Kidney glomerular epithelial cell (primary cell): Measurements from ENCODE around the gene PLIN4.

Experiments used
- DNase-seq: peaks from one replicate; lab custom pipeline; 2025; lab: John Stamatoyannopoulos, UW

The PLIN4 gene

DNA sequence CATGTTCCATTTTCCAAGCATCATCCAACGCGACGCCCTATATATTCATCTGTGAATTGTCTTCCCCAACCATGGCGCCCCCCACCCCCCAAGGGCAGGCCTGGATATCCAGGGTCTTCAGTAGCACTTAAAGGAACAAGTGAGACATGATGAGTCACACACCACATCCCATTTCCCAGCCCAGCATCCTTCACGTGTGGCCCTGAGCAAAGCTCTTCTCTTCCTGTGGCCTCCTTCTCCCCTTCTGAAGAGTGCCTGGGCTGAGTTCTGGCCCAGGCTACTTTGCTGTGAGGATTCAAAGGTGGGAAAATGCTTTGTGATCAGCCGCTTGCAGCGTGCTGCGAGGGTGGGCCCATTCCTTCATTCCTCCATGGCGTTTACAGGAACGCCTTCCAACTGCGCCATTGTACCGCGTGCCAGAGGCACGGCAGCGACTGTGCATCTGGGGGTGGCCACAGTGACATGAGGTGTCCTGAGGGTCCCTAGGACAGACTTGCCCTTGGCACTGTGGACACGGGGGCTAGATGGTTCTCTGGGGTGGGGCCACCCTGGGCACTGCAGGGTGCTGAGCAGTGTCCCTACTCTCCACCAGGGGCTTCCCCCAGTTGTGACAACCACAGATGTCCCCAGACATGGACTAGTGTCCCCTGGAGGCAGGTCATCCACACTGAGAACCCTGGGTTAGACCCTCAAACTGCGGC is 11.7 kb downstream of the PLIN4 start:
- DNase-seq, result no peak

DNA sequence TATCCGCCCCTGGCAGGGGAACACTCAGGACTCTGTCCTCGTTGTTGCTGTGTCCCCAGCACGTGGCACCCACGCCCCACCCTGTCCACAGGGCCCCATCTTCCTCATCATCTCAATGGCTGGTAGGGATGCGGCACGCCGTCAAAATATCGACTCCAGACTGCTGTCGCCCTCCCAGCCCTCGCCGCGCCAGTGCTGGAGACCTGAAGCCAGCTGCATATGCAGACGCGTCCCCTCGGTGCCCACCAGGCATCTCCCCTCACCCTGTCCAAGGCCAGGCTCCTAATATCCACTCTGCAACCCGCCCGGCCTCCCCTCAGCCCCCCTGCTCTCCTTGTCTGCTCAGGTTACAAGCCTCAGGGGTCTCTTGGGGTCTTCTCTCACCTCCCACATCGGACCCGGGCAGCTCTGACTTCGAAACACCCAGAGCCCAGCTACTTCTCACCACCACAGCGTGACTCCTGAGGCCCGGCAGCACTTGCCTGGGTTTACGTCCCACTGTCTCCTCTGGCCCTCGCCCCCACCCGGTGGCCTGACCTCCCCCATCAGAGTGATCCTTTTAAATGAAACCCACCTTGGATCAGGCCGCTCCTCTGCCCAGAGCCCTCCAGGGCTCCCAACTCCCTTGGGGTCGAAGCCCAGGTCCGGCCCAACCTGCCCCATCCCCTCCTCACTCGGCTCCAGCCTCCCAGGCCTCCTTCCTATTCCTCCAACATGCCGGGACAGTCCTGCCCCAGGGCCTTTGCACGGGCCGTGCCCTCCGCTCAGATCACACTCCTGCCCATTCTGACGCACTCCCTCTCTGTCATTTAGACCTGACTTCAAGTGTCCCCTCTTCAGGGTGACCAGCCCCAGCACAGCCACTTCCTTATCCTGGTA is 12.5 kb downstream of the PLIN4 start:
- DNase-seq, result no peak

DNA sequence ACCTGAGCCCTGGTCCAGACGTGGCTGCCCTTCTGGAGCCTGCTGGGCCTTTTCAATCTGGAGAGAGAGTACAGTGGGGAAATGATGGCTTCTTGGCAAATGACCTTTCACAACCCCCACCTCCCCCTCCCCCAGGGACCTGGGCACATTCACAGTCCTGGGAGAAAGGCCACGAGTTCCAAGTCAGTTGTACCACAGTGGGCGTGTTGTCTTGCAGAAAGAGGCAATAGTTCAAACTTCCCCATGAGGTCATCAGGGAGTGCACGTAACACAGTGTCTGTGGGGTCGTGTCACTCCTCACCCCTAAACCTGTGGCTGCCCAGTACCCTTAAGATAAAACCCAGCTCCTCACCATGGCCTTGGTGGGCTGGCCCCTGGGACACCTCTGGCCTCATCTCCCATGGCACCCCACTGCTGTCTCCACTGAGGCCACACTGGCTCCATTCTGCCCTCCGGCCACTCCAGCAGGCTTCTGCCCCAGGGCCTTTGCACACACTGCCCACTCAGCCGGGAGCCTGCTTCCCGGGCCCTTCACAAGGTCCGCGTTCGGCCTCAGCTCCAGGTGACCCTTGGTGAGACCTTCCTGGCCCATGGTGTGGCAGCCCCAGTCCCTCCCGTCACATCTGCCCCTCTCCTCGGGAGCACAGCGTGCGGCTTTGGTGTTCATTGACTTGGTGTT is 13.3 kb downstream of the PLIN4 start:
- DNase-seq, result no peak

DNA sequence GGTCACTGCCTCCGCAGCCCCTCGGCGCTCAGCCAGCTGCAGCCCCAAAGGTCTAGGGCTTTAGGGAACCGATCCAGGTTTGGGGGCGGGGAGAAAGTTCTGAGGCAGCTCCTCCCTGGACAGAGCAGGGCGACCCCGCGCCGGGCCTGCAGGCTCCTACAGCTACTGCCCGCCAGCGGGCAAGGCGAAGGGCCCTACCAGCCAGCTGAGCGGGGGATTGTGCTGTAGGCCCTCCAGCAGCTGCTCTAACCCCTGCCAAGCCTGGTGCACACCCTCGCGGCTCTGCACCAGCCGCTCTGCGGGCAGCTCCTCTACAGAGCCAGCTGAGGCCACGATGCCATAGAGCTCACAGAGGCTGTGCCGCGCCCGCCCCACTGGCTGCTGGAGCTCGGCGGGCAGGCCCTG is 14.0 kb downstream of the PLIN4 start:
- no peak for DNase-seq

DNA sequence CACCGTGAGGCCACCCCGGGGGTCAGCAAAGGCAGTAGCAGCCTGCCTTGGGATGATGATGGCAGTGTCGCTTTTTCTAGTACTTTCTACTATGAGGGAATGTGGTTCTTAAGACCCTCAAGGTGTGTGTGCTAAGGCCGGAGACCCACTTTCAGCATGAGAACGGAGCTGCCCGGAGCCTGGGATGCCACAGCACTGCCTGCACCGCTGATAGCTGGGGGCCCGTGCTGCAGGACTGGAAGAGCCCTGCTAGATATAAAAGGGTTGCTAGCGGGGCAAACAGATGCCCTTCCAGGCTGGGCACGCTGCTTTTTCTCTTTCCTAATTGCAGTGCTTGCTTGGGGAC is 14.5 kb downstream of the PLIN4 start:
- no peak for DNase-seq

DNA sequence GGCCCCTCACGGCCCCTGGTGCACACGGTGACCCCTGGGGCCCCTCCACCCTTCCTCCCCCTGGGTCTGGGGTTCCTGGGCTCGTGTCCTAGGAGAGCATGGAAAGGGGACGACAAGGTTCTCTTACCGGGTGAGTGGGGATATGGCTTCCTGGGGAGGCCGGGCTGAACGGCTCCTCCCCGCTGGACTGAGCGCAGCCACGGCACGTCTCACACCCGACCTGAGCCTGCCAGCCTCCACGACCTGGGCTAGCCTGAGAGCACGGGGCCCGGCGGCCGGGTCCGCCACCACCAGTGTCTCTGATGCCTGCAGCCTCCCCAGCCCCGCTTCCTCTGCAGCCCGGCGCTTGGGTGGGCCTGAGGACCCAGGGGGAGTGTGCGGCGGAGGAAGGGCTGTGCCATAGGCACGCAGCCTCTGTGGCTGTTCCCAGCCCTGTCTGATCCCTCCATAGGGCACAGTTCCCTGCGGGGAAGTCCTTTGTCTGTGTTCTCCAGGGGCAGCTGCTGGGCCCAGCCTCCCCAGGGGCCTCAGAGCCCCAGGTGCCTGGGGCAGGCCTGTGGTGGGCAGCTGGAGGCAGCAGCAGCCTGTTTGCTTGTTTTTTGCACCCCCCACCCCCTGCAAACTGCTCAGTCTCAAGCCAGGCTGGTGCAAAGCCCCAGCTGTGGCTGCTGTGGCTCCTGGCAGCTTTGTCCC is 15.0 kb downstream of the PLIN4 start:
- no peak for DNase-seq

DNA sequence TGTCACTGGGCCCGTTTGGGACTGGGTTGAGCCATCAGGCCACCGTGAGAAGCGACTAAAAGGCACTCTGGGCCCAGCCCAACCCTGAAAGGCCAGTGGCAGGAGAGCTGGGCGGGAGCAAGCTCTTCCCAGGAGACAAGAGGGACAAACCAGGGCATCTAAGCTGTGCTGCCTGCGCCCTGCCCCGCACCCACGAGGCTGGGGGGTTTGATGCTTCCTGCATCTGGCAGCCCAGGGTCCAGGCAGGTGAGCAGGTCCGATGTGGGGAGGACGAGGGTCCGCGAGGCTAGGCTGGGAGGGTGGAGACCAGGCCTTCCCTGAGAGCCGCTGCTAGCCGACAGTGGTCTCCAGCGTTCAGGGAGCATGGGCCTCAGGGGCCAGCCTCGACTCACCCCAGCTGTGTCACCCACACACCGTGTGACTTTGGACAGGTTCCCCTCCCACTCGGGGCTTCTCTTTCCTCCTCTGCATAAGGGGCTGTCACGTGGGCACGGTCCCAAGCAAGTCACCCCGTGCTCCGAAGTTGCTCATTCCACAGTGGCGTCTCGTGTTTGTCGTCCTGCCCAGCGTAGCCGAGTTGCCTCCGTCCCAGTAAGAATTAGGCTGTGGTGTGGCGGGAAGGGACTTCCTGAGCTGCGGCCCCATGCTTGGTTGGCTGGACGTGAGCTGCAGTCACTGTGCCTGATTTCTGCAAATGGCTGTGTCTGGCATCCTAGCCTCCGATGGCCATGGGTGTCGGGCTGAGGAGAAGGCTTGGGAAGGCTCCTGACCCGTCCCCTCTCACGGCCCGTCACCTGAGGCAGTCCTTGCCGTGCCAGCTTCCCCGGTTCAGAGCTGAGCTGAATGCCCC is 15.8 kb downstream of the PLIN4 start:
- no peak for DNase-seq

DNA sequence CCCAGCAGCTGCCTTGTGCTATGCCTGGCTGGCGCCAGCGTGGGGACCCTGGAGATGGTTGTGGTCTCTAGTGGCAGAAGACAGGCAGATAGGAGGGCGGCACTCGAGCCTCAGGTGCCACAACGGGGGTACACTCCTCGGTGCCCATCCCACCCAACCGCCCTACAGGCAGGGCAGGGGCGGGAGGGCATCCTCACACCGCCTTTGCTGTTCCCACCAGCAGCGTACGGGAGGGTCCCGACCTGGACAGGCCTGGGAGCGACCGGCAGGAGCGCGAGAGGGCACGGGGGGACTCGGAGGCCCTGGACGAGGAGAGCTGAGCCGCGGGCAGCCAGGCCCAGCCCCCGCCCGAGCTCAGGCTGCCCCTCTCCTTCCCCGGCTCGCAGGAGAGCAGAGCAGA is 16.6 kb downstream of the PLIN4 start:
- no peak for DNase-seq

DNA sequence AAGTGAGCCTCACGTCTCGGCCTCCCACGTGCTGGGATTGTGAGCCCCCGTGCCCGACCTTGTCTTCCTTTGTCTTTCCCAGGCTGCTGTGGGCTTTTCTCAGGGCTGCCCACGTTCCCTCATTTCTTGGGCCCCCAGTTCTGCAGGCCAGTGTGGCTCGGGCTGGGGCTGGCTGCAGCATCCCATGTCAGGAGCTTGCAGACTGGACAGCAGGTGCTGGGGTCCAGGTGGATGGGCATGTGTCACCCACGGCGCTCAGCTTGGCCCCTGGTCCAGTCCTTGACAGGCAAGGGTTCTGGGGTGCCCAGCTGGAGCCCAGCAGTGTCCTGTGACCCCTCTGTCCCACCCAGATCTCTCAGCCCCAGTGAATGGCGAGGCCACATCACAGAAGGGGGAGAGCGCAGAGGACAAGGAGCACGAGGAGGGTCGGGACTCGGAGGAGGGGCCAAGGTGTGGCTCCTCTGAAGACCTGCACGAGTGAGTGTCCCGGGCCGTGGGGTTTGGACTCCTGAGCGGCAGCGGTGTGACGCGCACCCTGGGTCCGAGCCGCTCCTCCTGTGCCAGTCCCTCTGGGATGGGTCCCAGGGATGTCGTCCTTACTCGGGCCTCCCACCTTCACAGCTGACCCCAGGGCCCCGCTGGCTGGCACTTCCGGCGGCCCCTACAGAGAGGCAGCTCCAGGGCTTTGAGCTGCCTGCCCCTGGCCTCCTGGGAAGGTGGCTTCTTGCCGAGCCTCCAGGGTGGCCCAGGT is 17.3 kb downstream of the PLIN4 start:
- DNase-seq, result no peak

DNA sequence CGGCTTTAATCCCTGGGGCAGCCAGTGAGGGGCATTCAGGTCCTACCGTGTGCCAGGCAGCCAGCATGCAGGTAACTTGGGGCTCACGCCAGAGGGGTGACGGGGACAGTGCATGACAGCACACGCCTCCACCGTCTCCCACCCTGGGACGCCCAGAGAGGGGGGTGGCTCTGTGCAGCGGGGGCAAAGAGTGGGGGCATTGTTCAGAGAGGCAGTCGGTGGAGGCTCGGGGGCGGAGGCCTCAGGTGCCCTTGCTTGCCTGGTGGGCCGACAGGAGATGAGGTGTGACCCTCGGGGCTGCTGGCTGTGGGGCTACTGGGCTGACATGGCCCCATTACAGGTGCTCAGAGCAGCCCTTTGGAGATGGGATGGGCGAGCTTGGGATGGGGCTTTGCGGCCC is 18.4 kb downstream of the PLIN4 start:
- no peak for DNase-seq

DNA sequence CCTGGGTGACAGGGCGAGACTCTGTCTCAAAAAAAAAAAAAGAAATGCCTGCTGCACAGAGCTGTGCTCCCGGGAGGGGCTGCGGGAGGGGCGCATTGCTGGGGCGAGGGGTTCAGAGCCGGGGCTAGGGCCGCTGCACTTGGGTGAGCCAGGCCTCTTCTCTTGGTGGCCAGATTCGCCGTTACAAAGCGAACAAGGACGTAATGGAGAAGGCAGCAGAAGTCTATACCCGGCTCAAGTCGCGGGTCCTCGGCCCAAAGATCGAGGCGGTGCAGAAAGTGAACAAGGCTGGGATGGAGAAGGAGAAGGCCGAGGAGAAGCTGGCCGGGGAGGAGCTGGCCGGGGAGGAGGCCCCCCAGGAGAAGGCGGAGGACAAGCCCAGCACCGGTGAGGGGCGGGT is 19.0 kb downstream of the PLIN4 start:
- no peak for DNase-seq

DNA sequence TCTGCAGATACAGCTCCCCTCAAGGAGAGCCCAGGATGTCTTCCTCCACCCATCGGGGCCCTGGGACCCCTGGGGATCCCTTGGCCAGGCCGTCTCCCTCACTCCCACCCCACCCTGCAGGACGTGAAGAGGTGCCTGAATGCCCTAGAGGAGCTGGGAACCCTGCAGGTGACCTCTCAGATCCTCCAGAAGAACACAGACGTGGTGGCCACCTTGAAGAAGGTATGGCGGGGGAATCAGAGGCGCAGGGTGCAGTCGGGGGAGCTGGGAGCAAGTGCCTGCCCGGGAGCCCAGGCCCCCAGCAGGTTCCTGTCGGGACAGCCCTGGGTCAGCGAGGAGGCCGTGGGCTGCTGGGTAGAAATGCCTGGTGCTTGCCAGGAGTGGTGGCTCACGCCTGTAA is 19.6 kb downstream of the PLIN4 start:
- DNase-seq, result no peak

DNA sequence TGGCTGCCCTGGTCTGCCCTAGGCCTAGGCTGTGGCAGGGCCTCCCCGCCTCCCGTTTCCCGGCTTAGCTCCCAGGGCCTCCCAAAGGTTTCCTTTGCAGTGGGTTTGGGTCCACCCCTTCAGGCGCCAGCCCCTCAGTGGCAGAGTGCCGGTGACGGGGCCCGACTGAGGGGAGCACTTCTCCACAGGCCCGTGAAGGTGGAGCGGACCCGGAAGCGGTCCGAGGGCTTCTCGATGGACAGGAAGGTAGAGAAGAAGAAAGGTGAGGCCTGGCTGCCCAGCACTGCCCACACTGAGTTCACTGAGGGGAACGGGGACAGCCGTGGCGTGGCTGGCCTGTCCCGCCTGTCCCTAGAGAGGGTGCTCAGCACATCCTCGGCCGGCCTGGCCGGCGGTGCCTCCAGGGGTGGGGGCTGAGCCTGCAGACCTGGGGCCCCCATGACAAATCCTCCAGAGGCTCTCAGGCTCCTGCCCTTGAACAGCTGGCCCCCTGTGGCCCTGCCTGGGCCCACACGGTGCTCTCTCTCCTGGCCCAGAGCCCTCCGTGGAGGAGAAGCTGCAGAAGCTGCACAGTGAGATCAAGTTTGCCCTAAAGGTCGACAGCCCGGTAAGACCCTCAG is 20.4 kb downstream of the PLIN4 start:
- DNase-seq, result no peak

DNA sequence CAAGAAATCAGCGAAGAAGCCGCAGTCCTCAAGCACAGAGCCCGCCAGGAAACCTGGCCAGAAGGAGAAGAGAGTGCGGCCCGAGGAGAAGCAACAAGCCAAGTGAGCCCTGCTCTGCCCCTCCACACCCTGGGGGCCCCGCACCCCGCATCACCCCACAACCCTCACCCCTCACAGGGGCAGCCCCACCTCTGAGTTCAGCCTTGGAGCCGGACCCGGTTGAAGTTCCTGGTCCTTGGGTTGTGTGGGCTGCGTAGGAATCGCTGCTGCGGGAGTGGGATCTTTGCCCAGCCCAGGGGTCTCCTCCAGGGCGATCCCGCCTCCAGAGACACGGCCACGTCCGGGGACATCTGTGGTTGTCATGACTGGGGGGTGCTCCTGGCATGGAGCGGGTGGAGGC is 22.0 kb downstream of the PLIN4 start:
- DNase-seq, result no peak

DNA sequence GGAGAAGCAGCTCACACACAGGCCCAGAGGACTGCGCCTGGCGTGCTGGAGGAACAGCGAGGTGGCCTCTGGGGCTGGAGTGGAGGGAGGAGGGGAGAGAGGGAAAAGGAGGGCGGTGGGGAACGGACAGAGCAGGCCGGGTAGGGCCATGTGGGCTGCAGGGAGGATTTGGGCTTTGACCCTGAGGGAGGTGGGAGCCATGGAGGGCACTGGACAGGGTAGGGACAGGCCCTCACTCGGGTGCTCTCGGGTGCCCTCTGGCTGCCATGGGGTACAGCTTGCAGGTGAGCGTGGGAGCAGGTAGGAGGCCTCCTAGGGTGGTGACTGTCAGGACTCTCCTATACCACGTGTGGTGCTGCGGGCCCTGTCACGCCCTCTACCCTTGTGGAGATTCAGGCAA is 22.8 kb downstream of the PLIN4 start:
- no peak for DNase-seq

DNA sequence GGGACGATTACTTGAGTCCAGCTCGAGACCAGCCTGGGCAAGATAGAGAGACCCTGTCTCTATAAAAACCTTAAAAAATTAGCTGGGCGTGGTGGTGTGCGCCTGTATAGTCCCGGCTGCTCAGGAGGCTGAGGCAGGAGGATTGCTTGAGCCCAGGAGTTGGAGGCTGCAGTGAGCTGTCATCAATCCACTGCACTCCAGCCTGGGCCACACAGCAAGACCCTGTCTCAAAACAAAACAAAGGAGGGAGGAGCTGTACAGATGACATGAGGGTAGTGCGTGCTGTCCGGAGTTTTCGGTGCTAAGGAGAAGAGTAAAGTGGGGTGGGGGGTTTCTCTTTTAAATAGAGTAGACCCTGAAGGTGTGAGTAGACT is 23.6 kb downstream of the PLIN4 start:
- DNase-seq, result no peak

DNA sequence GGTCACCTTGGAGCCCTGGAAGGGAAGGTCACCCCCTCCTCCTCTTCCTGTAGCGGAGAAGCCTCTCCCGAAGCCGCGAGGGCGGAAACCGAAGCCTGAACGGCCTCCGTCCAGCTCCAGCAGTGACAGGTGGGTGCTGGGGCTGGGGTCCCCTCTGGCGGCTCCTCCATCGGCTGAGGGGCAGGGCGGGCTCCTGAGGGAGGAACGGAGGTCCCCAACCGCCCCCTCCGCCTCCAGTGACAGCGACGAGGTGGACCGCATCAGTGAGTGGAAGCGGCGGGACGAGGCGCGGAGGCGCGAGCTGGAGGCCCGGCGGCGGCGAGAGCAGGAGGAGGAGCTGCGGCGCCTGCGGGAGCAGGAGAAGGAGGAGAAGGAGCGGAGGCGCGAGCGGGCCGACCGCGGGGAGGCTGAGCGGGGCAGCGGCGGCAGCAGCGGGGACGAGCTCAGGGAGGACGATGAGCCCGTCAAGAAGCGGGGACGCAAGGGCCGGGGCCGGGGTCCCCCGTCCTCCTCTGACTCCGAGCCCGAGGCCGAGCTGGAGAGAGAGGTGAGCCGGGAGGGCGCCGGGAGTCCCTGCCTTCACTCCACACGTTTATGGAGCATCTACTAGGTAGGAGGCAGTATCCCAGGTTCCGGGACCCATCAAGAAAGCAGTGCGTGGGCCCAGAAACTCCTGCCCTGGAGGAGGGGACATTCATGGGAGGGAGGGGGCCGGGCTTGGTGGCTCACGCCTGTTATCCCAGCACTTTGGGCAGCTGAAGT is 24.2 kb downstream of the PLIN4 start:
- no peak for DNase-seq

DNA sequence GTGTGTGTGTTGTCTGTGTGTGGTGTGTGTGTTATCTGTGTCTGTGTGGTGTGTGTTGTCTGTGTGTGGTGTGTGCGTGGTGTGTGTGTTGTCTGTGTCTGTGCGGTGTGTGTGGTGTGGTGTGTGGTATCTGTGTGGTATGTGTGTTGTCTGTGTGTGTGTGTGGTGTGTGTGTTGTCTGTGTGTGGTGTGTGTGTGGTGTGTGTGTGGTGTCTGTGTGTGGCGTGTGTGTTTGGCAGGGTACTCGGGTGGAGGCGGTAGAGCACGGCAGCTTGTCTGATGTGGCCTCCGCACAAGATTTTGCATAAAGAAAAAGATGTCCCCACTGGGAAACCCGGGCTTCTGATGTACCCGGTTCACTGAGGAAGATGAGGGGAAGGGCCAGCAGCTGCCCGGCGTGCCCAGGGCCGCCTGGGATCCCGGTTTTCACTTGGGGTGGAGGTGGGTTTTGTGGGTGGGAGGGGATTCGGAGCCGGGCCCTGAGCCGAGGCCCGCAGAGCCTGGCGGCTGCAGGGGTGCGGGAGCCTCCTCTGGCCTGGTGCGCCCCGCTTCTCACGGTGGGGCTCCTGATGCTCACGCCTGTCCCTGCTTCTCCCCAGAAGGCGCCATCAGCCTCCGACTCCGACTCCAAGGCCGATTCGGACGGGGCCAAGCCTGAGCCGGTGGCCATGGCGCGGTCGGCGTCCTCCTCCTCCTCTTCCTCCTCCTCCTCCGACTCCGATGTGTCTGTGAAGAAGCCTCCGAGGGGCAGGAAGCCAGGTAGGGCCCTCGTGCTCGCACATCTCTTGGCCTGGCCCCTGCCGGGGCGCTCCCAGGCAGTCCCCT is 25.0 kb downstream of the PLIN4 start:
- no peak for DNase-seq
